HepG2 (cell line): ENCODE measurements around the gene COQ7.

Source experiments
- ATF1 ChIP-seq: IDR thresholded peaks from 2 replicates; pipeline ENCODE4 v1.6.1; 2016; ENCODE audit warnings: mild to moderate bottlenecking, control low read depth
- DR1 ChIP-seq: sonication (generic); formaldehyde crosslinking; IDR thresholded peaks from 2 replicates; pipeline ENCODE4 v1.8.0; 2021; ENCODE audit warnings: mild to moderate bottlenecking, missing genetic modification reagents, inconsistent platforms
- KDM1A ChIP-seq: IDR thresholded peaks from 2 replicates; pipeline ENCODE4 v1.6.1; 2016; ENCODE audit warnings: missing compliant biosample characterization
- MIXL1 ChIP-seq: IDR thresholded peaks from 2 replicates; pipeline ENCODE4 v1.6.1; 2016
- POLR2A ChIP-seq, 2 experiments: IDR thresholded peaks; 2 replicates each; pipeline ENCODE4 v1.6.1; 2011; ENCODE audit warnings: low read depth in 2 of 2, low read length in 2 of 2, mild to moderate bottlenecking in 1 of 2, moderate library complexity in 1 of 2; ENCODE audit not compliant: insufficient read depth in 1 of 2
- POLR2AphosphoS5 ChIP-seq: IDR thresholded peaks from 2 replicates; pipeline ENCODE4 v1.6.1; 2012; ENCODE audit warnings: low read depth, low read length
- ZNF121 ChIP-seq: sonication (generic); formaldehyde crosslinking; IDR thresholded peaks from 2 replicates; pipeline ENCODE4 v1.5.0; 2020; ENCODE audit warnings: mild to moderate bottlenecking, missing genetic modification reagents
- ZSCAN30 ChIP-seq: sonication (generic); formaldehyde crosslinking; IDR thresholded peaks from 2 replicates; pipeline ENCODE4 v1.5.0; 2020; ENCODE audit warnings: mild to moderate bottlenecking, missing genetic modification reagents
- TF ChIP-seq, protein P1 (sequence below): sonication (generic); formaldehyde crosslinking; IDR thresholded peaks from 2 replicates; pipeline ENCODE4 v1.5.0; 2020; ENCODE audit warnings: mild to moderate bottlenecking, missing genetic modification reagents, moderate library complexity
- TF ChIP-seq, protein P2 (sequence below): sonication (generic); formaldehyde crosslinking; IDR thresholded peaks from 2 replicates; pipeline ENCODE4 v1.4.0; 2020; ENCODE audit warnings: missing genetic modification reagents
- TF ChIP-seq, protein P3 (sequence below): sonication (generic); formaldehyde crosslinking; IDR thresholded peaks from 2 replicates; pipeline ENCODE4 v1.5.1; 2020; ENCODE audit warnings: mild to moderate bottlenecking, missing genetic modification reagents, moderate library complexity

DNA sequence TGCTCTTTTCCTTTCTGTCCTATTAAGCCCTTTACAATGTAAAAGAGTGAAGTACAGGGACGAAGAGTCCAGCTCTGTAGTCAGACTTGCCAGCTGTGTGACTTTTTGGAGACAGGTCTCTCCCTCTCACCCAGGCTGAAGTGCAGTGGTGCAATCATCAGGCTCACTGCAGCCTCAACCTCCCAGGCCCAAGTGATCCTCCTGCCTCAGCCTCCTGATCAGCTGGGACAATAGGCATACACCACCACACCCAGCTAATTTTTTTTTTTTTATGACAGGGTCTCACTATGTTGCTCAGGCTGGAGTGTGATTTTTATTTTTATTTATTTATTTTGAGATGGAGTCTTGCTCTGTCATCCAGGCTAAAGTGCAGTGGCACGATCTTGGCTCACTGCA is 39.2 kb downstream of the COQ7 start:
- TF ChIP-seq KDM1A (CRISPR knock-in tag), result no peak
- no peak for TF ChIP-seq ATF1 (CRISPR knock-in tag)
- no peak for TF ChIP-seq POLR2A (IDR thresholded peaks at IDR 0.05; ENCODE audit: insufficient read depth in 1 of 2, low read depth in 2 of 2, low read length in 2 of 2)
- no peak for TF ChIP-seq POLR2AphosphoS5
- TF ChIP-seq ZSCAN30, result no peak
- TF ChIP-seq, protein P1, sequence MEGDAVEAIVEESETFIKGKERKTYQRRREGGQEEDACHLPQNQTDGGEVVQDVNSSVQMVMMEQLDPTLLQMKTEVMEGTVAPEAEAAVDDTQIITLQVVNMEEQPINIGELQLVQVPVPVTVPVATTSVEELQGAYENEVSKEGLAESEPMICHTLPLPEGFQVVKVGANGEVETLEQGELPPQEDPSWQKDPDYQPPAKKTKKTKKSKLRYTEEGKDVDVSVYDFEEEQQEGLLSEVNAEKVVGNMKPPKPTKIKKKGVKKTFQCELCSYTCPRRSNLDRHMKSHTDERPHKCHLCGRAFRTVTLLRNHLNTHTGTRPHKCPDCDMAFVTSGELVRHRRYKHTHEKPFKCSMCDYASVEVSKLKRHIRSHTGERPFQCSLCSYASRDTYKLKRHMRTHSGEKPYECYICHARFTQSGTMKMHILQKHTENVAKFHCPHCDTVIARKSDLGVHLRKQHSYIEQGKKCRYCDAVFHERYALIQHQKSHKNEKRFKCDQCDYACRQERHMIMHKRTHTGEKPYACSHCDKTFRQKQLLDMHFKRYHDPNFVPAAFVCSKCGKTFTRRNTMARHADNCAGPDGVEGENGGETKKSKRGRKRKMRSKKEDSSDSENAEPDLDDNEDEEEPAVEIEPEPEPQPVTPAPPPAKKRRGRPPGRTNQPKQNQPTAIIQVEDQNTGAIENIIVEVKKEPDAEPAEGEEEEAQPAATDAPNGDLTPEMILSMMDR (CRISPR knock-in tag), result no peak
- no peak for TF ChIP-seq DR1 (CRISPR knock-in tag)
- TF ChIP-seq MIXL1 (CRISPR knock-in tag), result no peak
- TF ChIP-seq, protein P2, sequence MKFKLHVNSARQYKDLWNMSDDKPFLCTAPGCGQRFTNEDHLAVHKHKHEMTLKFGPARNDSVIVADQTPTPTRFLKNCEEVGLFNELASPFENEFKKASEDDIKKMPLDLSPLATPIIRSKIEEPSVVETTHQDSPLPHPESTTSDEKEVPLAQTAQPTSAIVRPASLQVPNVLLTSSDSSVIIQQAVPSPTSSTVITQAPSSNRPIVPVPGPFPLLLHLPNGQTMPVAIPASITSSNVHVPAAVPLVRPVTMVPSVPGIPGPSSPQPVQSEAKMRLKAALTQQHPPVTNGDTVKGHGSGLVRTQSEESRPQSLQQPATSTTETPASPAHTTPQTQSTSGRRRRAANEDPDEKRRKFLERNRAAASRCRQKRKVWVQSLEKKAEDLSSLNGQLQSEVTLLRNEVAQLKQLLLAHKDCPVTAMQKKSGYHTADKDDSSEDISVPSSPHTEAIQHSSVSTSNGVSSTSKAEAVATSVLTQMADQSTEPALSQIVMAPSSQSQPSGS (CRISPR knock-in tag), result no peak
- TF ChIP-seq, protein P3, sequence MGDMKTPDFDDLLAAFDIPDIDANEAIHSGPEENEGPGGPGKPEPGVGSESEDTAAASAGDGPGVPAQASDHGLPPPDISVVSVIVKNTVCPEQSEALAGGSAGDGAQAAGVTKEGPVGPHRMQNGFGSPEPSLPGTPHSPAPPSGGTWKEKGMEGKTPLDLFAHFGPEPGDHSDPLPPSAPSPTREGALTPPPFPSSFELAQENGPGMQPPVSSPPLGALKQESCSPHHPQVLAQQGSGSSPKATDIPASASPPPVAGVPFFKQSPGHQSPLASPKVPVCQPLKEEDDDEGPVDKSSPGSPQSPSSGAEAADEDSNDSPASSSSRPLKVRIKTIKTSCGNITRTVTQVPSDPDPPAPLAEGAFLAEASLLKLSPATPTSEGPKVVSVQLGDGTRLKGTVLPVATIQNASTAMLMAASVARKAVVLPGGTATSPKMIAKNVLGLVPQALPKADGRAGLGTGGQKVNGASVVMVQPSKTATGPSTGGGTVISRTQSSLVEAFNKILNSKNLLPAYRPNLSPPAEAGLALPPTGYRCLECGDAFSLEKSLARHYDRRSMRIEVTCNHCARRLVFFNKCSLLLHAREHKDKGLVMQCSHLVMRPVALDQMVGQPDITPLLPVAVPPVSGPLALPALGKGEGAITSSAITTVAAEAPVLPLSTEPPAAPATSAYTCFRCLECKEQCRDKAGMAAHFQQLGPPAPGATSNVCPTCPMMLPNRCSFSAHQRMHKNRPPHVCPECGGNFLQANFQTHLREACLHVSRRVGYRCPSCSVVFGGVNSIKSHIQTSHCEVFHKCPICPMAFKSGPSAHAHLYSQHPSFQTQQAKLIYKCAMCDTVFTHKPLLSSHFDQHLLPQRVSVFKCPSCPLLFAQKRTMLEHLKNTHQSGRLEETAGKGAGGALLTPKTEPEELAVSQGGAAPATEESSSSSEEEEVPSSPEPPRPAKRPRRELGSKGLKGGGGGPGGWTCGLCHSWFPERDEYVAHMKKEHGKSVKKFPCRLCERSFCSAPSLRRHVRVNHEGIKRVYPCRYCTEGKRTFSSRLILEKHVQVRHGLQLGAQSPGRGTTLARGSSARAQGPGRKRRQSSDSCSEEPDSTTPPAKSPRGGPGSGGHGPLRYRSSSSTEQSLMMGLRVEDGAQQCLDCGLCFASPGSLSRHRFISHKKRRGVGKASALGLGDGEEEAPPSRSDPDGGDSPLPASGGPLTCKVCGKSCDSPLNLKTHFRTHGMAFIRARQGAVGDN (CRISPR knock-in tag), result no peak
- TF ChIP-seq ZNF121, result no peak; the same call in 1 of the 2 replicates
